Type B pancreatic cell (in vitro differentiated cells): ENCODE data around the gene GREB1L. TPM values are rescaled to one million over a fixed set of nuclear protein-coding genes. Genes with fewer than 3 reads are reported as not detected.
"Not testable (repeated sequence)": the region's sequence is repeated elsewhere in the genome, so short reads cannot be mapped to it uniquely, and the experiment has no call there.

Source experiments
- DNase-seq: peaks from one replicate; pipeline ENCODE4 v3.0.0; 2021; ENCODE audit warnings: mixed read lengths; ENCODE audit not compliant: unreplicated experiment; ENCODE audit errors: extremely low spot score
- H3K27ac Mint-ChIP-seq: 2 replicates; pipeline ENCODE4 v1.8.0; 2021; ENCODE audit warnings: mild to moderate bottlenecking, mixed read lengths
- H3K27me3 Mint-ChIP-seq: 2 replicates; pipeline ENCODE4 v1.8.0; 2021; ENCODE audit warnings: mixed read lengths
- H3K36me3 Mint-ChIP-seq: 2 replicates; pipeline ENCODE4 v1.8.0; 2021; ENCODE audit warnings: mixed read lengths
- H3K4me1 Mint-ChIP-seq: one replicate; pipeline ENCODE4 v1.8.0; 2021; ENCODE audit warnings: mixed read lengths; ENCODE audit not compliant: unreplicated experiment
- H3K4me3 Mint-ChIP-seq: 2 replicates; pipeline ENCODE4 v1.8.0; 2021; ENCODE audit warnings: mild to moderate bottlenecking, mixed read lengths
- H3K9me3 Mint-ChIP-seq: 2 replicates; pipeline ENCODE4 v1.8.0; 2021; ENCODE audit warnings: mixed read lengths
- CTCF ChIP-seq: fragments of 200-600 bp; sonication (generic); conservative IDR thresholded peaks from 2 replicates; pipeline ENCODE4 v1.5.0; 2021; ENCODE audit warnings: antibody characterized with exemption, mild to moderate bottlenecking
- total RNA-seq: library from RNA; stranded (reverse); gene quantifications from 2 replicates; pipeline ENCODE4 v1.2.1, GENCODE V29; 2021; ENCODE audit warnings: low replicate concordance

GREB1L gene
- total RNA-seq, 1 donor from 2014 or later, result 6.5 TPM

- DNase-seq, result no peak
- Mint-ChIP-seq H3K9me3 (no peaks in the 10 kb centered on the region), H3K36me3 (no peaks in the 10 kb centered on the region), H3K4me3 (no peak overlapping the region), H3K27me3 (no peaks in the 10 kb centered on the region), H3K27ac (no peak overlapping the region), H3K4me1 (peaks cover 8% of the 10 kb centered on the region)
- TF ChIP-seq CTCF, result no peak
Measured at GRCh38 chr18:21314724-21315123, 72.7 kb downstream of the GREB1L start.

GRCh38 chr18:21315126-21315525 is 73.1 kb downstream of the GREB1L start:
- H3K4me1 Mint-ChIP-seq, DNase-seq, H3K27ac Mint-ChIP-seq, H3K36me3 Mint-ChIP-seq, H3K27me3 Mint-ChIP-seq, H3K9me3 Mint-ChIP-seq, H3K4me3 Mint-ChIP-seq: not testable (repeated sequence)

GRCh38 chr18:21315741-21316197 is 73.7 kb downstream of the GREB1L start:
- Mint-ChIP-seq H3K9me3 (no peaks in the 10 kb centered on the region), H3K27ac (no peak overlapping the region), H3K4me3 (no peak overlapping the region), H3K27me3 (no peaks in the 10 kb centered on the region), H3K4me1 (peaks cover 8% of the 10 kb centered on the region), H3K36me3 (no peaks in the 10 kb centered on the region)
- no peak for DNase-seq
- TF ChIP-seq CTCF, result no peak

GRCh38 chr18:21316296-21316695 is 74.3 kb downstream of the GREB1L start:
- Mint-ChIP-seq H3K27me3 (no peaks in the 10 kb centered on the region), H3K4me3 (no peak overlapping the region), H3K27ac (no peak overlapping the region), H3K9me3 (no peaks in the 10 kb centered on the region), H3K36me3 (no peaks in the 10 kb centered on the region), H3K4me1 (peaks cover 8% of the 10 kb centered on the region)
- no peak for TF ChIP-seq CTCF
- DNase-seq, result no peak

- no peaks in the 10 kb centered on the region for H3K9me3 Mint-ChIP-seq
- no peak overlapping the region for H3K27ac Mint-ChIP-seq
- H3K36me3 Mint-ChIP-seq, result no peaks in the 10 kb centered on the region
- DNase-seq, result no peak
- no peak overlapping the region for H3K4me3 Mint-ChIP-seq
- H3K4me1 Mint-ChIP-seq, result no peaks in the 10 kb centered on the region
- no peaks in the 10 kb centered on the region for H3K27me3 Mint-ChIP-seq
- TF ChIP-seq CTCF, result no peak
Measured at GRCh38 chr18:21321711-21322110, 79.7 kb downstream of the GREB1L start.

GRCh38 chr18:21327101-21327500 is 85.1 kb downstream of the GREB1L start:
- Mint-ChIP-seq H3K4me3 (no peak overlapping the region), H3K27ac (no peak overlapping the region), H3K36me3 (no peaks in the 10 kb centered on the region), H3K4me1 (peaks cover 13% of the 10 kb centered on the region), H3K9me3 (no peaks in the 10 kb centered on the region), H3K27me3 (no peaks in the 10 kb centered on the region)
- no peak for TF ChIP-seq CTCF
- no peak for DNase-seq
